M059J (cell line): ENCODE measurements around the gene TET3. TPM values are rescaled to one million over a fixed set of nuclear protein-coding genes. Genes with fewer than 3 reads are reported as not detected.

Experiments
- DNase-seq: peaks from one replicate; pipeline ENCODE4 v3.0.0-alpha.2; 2012; ENCODE audit warnings: low read depth
- total RNA-seq: library from RNA; depleted of rRNA; stranded (reverse); fragments of >200 nt; shearing (Covaris generic); gene quantifications from 2 replicates; pipeline ENCODE4 v1.2.3, GENCODE V29; 2014

Gene TET3
- total RNA-seq, 1 experiment from 2014 or later = 4.4 TPM

DNA sequence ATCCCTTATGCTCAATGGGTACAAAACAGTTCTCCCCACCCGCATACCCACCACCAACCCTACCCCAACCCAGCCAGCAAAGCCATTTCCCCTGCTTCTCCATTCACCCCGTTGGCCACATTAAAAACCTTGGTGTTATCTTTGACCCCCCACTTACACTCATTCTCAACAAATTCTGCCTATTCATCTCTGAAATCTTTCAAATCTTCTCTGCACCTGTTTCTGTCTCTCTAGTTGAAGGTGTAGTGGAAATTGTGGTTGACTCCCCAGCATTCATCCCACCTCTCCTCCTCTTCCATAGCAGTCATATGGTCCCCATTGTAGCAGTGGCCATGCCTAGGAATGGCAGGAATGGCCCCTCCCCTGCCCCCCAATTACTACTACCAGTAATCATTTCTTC lies 20.5 kb upstream of the TET3 start:
- DNase-seq = no peak

DNA sequence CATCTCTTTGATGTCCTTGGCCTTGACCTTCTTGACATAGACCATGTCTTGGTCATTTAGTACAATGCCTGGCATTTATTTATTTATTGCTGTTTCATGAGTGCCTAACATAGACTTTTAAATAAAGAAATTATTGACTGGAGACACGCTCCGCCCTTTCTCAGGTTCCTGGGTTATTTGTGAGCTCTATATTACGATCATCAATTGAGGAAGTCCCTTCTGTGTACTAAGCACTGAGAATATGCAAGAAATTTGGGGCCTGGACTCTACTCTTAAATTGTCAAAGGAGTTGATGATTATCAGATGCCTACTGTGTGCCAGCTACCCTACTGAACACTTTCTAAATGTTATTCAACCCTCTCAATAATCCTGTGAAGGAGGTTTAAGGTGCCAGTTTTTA lies 19.7 kb upstream of the TET3 start:
- no peak for DNase-seq

DNA sequence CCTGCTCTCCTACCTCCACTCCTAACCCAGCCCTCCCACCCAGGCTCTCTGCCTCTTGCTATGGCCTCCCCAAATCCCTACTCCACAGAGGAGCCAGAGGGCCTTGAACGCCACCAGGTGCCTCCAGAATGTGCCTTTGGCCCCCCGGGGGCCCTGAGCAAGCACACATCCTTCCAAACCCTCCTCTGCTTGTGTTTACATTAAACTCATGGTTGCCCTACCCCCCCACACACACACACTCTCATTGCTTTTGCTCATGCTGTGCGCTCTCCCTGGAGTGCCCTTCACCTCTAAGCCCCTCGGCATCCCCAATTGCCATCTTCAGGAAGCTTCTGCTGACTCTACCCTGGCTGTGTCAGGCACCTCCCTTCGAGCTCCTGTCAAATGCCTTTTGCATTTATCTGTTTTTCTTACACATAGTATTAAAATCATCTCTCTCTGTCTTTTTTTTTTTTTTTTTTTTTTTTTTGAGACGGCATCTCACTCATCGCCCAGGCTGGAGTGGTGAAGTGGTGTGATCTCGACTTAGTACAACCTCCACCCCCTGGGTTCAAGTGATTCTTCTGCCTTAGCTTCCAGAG lies 16.3 kb upstream of the TET3 start:
- DNase-seq = no peak

DNA sequence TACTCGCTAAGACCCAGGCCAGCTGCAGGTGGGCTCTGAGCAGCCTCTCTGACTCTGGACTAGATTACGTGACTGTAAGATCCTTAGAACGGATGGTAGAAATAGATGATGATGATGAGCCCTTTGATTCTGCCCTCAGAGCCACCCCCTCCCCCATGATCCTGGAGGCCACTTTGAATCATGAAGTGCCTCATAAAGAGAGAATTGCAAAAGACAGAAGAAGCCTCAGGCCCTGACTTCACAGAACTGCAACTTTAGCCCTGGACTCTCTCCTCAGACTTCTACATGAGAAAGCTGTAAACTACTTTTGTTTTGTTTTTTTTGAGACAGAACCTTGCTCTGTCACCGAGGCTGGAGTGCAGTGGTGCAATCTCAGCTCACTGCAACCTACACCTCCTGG lies 15.4 kb upstream of the TET3 start:
- no peak for DNase-seq

DNA sequence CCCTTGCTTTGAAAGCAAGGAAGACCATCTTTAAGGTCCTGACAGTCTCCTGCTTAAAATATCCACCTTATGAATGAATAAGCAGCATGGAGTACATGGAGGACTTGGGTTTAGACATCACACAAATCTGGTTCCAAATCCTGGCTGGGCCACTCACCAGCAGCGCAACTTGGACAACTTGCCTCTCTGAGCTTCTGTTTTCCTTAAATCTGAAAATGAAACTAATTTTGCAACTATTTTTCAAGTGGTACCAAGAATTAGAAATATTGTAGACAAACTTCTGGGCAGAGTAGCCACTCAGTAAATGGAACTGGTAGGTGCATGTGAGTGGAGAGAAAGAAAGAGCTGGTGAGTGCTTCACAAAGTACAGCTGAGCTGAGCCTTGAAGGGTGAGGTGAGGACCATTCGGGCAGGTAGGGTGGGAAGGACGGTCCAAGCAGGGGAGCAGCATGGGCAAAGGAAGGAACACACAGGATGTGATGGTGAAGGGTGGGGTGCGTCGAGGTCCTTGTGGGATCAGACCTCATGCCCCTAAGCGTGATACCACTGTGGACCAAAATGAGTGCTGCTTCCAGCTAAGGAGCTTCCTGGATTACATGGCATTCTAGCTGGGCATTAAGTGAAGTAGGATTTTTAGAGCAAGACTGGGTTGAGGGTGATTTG lies 14.4 kb upstream of the TET3 start:
- DNase-seq = no peak

DNA sequence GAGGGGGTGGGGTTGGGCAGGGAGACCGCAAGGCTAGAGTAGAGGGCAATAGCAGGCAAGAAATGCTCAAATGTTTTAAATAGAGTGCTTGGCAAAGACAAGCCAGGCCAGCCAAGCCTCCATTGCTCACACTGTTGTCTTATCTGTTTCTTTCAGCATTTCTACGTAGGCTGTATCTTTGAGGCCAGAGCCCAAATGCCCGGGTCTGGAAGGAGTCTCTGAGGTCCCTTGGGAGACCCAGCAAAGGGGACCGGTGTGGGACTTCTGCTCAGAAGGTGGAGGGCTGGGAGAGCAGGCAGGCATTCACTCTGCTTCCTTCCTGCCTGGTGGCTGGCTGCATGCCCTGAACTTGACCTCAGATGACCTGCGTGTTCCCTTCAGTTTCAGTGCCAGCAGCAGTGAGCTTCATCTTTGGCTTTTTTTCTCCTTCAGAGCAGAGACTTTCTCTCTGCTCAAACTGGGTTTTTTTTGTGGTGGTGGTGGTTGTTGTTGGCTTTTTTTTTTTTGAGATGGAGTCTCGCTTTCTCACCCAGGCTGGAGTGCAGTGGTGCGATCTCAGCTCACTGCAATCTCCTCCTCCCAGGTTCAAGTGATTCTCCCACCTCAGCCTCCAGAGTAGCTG lies 13.7 kb upstream of the TET3 start:
- DNase-seq = peak; percentile 55

DNA sequence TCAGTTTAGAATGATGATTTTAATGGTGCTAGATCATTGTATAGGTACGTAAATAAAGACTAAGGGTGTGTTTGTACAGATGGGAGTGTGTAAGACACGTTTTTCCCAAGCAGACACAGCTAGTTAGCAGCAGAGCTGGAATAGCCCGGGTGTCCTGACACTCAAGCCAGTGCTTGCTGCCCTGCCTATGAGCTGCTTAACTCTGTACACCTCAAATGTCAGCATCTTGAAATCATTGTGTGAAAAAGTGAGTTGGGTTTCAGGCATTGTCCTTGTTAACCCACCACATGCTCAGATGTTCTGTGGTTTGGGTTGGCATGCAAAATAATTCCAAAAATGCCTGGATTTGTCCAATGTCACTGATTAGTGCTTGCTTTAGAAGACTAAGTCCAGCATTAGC lies 13.0 kb upstream of the TET3 start:
- DNase-seq = peak; percentile 27

DNA sequence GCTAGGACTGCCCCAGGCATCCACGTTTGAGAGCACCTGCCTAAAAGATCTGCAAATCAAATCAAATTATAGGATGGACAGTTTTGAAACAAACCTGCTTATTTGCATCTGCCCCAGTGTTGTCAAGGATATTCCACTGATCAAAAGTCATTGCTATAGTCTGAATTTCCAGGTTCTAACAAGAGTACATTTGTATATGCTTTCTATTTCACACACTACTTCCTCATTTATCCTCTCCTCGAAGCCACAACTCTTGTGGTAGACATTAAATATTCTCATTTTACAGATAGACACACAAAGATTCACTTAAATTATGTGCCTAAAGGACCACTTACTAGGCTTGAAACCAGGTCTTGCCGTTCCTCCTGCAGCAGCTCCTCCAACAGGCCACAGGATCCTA lies 11.9 kb upstream of the TET3 start:
- no peak for DNase-seq

DNA sequence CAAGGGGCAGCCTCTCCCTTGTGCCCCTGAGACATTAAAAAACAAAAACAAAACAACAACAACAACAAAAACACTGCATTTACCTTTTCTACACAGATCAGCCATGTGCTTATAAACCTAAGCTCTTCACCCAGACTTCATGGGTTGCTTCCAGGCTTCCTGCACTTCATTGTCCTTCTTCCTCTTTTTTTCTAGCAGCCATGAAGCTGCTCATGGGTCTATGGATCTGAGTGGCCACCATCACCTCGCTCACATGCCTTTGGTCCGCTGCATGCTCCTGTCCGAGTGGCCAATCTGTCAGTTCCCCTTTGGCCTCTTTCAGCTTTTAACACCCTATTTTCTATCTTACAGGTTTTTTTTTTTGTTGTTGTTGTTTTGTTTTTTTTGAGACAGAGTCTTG lies 9.0 kb upstream of the TET3 start:
- no peak for DNase-seq

DNA sequence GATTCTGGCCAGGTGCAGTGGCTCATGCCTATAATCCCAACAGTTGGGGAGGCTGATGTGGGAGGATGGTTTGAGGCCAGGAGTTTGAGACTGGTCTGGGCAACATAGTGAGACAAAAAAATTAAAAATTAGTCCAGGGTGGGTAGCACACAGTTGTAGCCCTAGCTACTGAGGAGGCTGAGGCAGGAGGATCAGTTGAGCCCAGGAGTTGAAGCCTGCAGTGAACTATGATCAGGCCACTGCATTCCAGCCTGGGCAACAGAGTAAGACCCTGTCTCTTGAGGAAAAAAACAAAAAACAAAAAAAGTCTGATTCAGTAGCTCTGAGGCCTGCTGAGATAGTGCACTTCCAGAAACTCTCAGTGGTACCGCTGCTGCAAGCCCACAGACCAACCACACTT lies 7.9 kb upstream of the TET3 start:
- no peak for DNase-seq

DNA sequence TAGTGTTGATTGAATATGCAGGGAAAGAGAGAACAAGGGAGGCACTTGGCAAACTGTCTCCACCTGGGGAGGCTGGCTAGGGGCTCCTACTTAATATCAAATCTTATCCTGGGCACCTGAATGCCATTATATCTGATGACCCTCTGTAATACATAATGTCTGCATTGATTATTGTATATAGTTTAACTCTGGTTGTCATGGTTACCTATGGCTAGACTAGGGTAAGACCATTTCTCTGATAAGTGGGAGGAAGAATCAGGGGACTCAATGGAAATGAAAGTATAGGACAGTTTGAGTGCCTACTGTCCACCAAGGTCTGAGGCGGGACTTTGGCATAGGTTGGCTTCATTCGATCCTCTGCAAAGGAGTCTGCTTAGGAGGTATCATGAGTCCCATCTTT lies 7.2 kb upstream of the TET3 start:
- DNase-seq = no peak

DNA sequence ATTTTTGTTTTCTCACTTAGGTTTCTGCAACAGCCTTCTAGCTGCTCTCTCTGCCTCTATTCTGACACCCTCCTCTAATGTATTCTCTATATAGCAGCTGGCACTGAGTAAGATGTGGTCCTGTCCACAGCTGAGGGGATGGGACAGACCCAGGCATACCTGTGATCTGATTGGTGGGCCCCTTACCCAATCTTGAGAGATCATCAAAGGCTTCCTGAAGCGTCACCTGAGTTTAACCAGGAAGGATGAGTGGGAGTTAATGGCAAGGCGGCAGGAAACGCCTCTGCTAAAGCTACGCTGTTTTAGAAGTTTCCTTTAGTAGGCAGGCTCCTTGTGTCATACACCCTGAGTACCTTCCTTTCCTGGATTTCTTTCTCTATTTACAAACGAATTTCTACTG lies 5.7 kb upstream of the TET3 start:
- no peak for DNase-seq

DNA sequence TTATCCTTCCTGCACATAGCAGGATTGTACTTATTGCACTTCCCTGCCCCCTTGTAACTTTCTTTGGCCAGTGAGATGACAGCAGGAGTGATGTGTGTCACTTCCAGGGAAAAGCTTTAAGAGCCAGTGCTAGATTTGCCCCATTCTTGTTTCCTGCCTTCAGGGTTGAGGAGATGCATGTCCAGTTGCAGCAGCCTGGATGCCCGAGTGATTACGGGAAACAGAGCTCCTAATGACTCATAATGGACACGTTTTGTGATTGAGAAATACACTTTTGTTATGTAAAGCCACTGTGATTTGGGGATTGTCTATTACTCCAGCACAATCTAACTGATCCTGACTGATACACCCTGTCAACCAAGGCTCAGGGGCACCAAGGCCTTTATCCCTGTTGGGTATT lies 5.0 kb upstream of the TET3 start:
- DNase-seq = peak; percentile 84

DNA sequence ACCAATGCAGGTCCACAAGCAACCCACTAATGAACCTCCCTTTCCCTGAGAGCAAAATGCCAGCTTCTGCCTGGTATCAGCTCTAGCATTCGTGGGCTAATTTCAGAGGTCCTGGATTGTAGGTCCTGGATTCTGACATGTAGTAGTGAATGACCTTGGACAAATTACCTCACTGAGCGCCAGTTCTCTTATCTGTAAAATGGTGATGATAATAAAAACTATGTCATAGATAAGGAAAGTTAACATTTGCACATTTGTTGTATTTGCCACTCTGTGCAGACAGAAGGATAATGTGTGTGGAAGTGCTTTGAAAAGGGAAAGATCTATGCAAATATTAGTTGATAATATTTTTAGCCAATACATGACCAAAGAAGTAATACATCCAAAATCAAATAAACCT lies 4.1 kb upstream of the TET3 start:
- no peak for DNase-seq

DNA sequence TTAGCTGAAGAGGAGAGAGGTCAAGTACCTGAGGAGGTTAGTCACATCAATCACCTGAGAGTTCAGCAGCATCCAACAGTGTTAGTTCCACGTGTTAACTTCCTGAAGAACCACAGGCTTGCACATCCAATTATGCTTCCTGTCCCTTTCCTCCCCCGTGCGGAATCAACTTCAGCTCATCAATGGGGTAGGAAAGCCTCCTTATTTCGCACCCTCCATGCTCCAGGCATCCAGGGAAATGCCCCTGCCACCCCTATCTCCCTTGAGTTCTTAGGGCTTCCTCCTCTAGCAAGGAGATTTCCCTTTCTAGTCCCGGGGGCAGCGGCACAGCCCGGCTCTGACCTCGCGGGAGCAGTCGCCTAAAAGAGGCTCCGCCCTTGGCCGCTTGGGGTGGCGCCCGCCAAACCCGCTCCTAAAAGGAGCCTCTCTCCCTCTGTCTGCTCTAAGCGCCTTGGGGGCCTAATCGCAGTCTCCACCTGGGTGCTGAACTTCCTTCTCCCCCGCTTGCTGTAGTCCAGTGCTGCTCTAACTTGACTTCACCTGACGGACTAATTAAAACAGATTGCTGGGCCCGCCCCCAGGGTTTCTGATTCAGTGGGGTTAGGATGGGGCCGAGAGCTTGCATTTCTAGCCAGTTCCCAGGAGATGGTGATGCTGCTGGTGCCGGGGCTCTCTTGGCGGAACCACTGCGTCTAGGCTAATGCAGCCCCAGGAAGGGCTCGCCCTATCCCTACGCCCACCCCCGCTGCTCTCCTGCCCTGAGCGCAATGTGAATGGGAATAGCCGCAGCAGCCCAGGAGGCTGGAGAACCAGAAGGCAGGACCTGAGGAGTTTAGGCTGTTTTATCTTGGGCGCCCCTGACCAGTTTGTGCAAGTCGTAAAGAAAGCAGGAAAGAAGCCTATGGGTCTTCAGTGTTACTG lies 3.4 kb upstream of the TET3 start:
- DNase-seq = peak; percentile 39

DNA sequence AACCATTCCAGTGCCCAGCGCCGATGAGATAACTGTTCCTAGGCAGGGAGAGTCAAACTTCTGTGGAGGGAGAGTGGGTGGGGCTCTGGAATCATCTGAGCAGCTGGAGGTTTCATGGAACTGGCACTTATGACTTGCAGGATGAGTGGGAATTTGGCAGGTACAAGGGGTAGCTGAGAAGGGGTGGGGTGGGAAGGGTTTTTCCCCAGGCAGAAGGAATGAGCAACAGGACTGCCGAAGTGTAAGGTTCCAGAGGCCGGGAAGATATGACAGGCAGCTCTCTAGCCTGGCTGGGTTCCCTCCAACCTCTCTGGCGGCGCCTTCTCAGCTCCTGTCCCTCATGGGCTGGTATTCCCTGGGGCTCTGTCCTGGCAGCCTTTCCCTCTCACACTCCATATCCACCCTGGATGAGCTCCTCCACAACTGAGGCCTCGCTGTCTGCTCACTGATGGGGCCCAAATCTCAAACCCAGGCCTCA lies 2.5 kb upstream of the TET3 start:
- DNase-seq = peak; percentile 59

DNA sequence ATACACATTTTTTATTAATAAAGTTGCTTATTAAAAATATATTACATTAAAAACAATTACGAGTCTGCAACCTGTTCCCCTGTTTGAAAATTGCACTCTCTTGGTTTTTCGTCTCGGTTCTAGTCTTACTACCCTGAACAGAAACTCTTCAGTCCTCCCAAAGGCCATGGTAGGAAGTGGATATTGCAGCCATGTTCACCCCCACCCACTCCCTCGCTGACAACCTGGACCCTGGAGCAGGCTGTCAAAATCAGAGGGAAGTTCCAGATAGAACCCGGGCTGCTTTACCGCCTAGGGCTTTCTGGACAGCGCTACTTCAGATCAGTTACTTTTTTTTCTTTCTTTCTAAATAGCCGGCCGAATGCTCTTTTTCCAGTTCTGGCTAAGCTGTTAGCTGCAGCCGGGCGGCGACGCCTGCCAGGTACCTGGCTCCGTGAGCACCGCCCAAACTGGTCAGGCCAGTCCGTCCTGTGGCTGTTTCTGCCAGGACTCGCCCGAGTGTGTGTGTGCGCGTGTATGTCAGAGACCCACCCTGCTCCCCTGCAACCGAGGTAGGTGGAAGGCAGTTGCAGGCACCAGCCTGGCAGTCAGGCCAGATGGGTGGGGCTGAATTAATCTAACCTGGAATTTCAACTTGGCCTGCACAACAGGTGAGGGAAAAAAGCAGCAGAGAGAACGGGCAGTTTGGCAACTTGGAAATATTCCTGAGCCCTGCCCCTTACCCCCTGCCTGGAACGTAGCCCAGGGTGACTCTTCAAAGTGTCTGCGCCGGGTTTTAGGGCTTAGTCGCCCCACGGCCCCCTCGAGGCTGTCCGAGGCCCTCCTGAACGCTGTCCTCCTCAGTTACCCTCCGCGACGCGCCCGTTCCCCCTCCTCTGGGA lies 1.1 kb upstream of the TET3 start:
- DNase-seq = no peak

DNA sequence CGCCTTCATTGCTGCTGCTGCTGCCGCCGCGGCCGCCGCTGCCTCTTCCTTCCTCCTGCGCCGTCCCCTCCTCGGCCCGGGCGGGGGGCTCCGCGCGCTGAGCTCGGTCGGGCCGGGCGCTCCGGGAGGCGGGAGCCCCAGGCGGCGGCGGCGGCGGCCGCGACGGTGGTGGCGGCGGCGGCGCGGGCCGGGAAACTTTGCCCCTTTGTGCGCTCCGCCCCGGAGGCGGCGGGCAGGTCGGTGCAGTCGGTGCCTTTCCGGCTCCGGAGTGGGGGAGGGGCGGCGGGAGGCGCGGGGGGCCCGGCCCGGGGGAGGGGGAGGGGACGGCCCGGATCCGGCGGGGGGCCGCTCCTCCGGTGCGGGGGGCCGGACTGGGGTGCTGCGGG lies 205 bp downstream of the TET3 start:
- DNase-seq = no peak

DNA sequence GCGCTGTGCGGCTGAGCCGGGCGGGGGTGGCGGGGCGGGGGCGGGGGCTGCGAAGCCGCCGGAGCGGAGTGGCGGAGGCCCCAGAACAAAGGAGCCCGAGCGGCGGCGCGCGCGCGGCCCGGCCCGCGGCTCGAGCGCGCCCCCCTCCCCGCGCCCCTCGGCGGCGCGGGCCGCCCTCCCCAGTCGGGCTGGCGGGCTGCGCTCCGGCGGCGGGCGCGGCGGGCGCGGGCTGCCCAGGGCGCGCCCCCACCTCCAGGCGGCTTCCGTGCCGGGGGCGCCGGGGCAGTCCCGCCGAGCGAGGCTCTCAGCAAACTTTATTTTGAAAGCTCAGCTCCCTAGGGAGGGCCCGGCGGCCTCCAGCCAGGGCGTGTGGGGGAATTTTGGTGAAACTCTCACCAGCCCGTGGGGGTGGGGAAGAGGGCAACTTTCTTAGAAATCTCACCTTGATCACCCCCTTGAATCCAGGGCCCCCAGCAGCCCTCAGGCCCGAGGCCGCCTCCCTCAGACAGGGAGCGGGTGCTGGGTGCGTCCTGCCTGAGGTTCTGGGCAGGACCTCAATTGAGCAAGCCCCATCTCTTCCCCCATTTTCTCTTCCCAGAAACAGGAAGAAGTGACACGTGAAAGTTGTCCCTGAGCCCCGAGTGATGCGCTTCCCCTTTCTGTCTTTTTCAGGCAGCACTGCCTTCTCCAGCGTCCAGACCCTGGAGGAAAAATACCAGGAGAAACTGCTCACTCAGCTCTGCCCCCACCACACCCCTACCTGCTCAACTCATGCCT lies 786 bp downstream of the TET3 start:
- DNase-seq = no peak

DNA sequence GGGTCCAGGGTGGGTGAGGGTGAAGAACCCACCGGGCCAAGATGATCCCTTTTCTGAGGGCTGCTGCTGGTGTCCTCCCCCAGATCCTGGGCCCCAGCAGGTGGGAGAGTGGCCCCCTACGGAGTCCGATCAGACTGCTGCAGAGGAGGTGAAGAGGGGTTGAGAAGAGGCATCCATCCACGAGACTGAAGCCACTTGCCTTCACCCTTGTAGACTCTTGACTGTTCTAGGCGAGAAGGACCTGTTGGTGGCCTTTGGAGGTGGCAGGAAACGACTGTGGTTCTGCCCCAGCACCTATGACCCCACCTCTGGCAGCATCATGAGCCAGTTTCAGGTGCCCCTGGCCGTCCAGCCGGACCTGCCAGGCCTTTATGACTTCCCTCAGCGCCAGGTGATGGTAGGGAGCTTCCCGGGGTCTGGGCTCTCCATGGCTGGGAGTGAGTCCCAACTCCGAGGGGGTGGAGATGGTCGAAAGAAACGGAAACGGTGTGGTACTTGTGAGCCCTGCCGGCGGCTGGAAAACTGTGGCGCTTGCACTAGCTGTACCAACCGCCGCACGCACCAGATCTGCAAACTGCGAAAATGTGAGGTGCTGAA lies 1.5 kb downstream of the TET3 start:
- no peak for DNase-seq
